ENCODE results near the gene TM6SF1.
"Not testable (repeated sequence)": the region's sequence is repeated elsewhere in the genome, so short reads cannot be mapped to it uniquely, and the experiment has no call there.

TM6SF1 gene

DNA sequence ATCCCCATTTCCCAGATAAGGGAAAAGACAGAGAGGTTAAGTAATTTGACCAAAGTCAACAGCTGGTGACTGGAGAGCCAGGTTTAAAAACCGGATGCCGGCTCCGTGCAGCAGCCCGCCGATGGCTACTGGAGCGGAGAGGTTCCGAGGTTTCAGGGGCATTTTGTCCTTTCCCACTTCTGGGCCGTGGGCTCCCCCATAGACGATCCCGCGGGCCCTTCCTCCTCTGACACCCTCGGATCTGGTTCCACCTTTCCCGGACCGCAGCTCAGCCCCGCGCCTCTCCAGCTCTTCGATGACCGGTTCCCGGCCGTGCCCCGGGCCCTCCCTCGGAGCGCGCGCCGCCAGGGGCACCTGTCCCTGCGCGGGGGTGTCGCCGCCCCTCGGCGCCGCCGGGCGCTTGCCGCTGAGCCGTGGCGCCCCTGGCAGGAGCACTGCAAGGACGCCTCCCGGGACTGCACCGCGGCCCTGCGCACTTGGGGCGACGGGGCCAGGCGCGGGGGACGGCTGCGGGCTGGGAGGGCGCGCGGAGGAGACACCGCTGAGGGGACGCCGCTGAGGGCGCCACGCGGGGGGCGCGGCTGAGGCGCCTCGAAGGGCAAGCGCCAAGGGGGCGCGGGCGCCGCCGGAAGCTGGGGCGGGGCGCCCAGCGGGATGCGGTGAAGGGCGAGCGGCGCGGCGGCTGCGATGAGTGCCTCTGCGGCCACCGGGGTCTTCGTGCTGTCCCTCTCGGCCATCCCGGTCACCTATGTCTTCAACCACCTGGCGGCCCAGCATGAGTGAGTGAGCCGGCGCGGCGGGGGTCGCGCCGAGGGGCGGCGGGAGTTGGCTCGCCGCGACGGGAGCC, at the start of gene TM6SF1:
Gene TM6SF1 (plus strand): TSS at position 652 of the 847 bp plus-strand sequence. CDS start 36 bp downstream, at position 688.
- peak; percentile 79 for DNase-seq (ENCODE audit: low spot score)

DNA sequence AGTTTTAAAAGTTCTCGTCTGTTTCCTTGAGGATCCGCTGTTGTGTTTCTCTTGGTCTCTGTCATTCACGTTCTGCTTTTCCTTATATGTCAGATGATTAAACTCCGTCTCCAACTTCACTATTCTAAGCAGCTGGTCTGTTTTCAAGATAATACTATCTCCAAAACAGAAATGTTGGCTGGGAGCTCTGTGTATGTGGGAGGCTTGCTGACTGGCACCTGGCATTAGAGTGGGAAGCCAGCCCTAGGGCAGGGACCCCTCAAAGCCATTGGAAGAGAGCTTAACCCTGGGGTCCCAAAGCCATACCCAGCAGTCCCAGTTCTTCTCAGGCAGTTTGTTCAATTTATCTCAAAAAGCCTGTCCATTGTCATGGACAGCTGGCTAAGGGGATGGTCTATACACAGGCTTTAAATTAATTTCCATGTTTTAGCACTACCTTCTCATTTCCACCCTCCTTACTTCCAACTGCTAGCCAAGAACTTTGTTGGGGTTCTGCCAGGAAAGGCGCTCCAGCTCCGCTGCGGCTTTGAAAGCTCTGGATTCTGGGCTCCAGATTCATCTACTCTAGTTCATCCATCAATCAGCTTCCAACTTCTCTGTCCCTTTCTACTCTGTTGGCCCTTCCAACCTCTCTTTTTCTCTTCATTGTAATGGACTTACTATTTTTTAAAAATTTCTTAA, 49.6 kb upstream of the TM6SF1 start:
- no peak for DNase-seq (ENCODE audit: low spot score)

DNA sequence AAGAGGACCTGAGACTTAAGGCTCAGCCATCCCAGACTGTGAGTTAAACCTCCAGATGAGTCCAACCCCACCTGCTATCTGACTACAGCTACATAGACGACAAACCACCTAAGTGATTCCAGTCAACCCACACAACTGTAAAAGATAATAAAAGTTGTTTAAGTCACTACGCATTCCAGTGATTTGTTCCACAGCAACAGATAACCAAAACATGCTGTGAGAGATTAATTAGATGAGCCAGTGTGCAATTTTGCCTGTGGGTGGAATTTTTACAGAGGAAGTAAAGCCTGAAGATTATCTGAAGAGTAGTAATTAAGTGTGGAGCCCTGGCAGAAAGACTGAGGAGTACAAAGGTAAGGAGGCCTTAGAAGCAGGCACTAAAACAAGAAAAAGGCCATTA, 45.8 kb upstream of the TM6SF1 start:
- DNase-seq (ENCODE audit: low spot score) = no peak

DNA sequence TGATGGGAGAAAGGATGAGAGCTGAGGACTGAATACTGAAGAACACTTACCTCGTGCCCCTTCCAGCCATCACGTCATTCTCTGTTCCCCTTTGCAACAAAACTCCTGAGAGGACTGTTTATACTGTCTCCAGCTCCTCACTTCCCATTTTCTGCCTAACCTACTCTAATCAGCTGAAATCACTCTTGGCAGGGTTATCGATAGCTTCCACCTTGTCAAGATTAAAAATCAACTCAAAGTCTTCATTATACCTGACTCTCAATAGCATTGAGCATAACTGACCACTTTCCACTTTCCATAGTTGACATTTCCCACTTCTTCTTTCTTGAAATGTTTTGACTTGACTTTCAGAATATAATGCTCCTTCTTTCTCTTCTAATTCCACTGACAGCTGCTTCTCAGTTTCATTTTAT, 44.7 kb upstream of the TM6SF1 start:
- no peak for DNase-seq (ENCODE audit: low spot score)

DNA sequence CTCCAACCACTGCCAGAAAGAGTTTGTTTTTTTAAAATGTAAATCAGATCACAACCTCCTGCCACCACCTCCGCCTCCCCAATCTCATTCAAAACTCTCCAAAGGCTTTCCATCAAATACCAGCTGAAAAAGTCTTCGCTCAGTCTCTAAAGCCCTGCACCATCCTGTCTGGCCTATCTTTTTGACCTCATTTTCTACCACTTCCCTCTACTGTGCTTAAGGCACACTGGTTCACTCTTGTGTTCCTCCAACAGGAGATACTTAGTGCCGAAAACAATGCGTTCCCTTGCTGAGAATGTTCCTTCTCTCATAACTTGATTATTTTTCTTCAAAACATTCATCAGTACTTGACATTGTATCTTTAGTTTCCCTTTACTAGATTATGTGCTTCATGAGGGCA, 43.9 kb upstream of the TM6SF1 start:
- no peak for DNase-seq (ENCODE audit: low spot score)

- no peak for DNase-seq (ENCODE audit: low spot score)
Observed at GRCh38 chr15:83064859-83065258, 42.6 kb upstream of the TM6SF1 start.

- no peak for DNase-seq (ENCODE audit: low spot score)
Observed at GRCh38 chr15:83065431-83065830, 42.0 kb upstream of the TM6SF1 start.

- DNase-seq (ENCODE audit: low spot score) = no peak
Observed at GRCh38 chr15:83066034-83066733, 41.3 kb upstream of the TM6SF1 start.

DNA sequence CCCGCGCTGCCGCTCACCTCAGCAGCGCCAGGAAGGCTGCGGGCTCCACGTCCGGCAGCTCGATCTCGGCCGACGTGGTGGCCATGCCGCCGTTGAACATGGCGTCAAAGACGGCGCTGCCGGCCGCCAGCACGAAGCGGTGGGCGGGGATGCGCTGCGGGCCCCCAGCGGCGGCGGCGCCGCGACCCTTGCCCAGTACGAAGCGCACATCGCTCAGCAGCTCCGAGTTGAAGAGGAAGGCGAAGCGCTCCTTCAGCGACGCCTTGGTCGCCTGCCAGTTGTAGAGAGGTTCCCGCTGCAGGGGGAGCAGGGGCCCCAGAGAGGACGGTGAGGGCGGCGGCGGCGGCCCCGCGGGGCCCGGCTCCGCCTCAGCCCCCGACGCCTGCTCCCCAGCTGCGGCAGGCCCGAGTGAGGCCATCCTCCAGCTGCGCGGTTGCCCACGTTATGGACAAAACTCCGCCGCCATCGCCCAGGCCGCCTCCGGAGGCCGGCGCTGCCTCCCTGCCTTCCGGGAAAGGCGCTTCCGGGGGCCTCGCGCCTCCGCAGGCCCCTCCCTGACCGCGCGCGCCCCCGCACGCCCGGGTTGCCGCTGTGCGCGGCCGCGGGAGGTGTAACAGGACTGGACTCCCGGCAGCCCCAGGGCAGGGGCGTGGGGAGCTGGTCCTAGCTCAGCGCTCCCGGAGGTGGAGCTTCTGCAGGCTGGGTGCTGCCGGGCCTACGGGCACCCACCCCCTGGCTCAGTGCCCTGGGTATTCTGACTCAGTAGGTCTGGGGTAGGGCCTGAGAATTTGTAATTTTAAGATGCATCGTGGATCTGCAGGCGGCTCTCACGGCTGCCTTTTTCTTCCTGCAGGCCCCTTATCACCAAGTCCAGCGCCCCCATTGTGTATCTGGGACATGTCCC, 40.5 kb upstream of the TM6SF1 start, which contains the start of gene BTBD1:
Gene BTBD1 (minus strand): TSS at position 519 of the 904 bp plus-strand sequence. CDS start 101 bp downstream, at position 418.
- DNase-seq (ENCODE audit: low spot score) = peak; percentile 97

GRCh38 chr15:83067638-83067962, 39.8 kb upstream of the TM6SF1 start:
- DNase-seq (ENCODE audit: low spot score) = no peak

DNA sequence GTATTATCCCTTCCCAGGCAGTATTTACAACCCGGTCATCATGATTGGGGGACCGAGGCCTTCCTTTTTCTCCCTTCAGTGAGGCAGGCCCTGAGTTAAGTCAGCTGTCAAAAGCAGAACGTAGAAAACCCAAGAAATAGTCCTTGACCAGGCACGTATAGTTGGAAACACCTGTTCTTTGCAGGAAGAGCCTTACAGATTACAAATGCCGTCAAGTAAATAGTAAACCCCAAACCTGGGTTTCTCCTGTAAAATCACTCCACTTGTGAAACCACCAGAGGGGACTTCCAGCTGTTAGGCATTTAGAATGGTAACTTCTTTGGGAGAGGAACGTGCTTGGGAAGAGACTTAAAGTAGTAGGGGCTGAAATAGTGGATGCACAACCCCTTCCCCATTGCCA, 39.4 kb upstream of the TM6SF1 start:
- no peak for DNase-seq (ENCODE audit: low spot score)

DNA sequence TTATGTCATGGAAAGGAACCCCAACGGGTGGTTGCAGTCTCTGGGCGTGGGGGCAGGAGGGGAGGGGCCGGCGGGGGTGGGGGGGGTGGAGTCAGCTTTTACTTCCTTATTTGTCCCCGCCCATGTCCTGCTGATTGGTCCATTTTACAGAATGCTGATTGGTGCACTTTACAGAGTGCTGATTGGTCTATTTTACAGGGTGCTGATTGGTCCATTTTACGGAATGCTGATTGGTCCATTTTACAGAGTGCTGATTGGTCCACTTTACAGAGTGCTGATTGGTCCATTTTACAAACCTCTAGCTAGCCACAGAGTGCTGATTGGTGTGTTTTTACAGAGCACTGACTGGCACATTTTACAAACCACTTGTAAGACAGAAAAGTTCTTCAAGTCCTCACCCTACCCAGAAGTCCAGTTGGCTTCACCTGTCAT, 38.2 kb upstream of the TM6SF1 start:
- DNase-seq (ENCODE audit: low spot score) = not testable (repeated sequence)

- no peak for DNase-seq (ENCODE audit: low spot score)
Observed at GRCh38 chr15:83077491-83078230, 29.8 kb upstream of the TM6SF1 start.

DNA sequence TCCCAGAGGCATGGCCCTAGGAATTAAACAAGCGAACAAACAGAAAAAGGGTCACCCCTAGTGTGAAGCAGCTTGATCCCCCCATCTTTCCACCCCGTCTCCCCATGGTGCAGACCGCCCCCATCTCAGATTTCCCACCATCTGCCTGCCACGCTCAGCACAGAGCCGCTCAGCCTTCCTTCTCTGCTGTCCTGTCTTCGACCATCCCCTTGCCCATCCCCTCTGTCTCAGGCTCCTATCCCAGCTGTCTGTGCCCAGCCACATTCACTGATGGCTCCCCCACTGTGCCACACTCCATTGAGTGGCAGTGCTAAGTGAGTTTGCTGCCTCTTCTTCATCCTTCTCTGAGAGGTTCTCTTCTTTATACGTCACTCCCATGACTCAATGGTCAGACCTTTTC, 28.7 kb upstream of the TM6SF1 start:
- DNase-seq (ENCODE audit: low spot score) = no peak

DNA sequence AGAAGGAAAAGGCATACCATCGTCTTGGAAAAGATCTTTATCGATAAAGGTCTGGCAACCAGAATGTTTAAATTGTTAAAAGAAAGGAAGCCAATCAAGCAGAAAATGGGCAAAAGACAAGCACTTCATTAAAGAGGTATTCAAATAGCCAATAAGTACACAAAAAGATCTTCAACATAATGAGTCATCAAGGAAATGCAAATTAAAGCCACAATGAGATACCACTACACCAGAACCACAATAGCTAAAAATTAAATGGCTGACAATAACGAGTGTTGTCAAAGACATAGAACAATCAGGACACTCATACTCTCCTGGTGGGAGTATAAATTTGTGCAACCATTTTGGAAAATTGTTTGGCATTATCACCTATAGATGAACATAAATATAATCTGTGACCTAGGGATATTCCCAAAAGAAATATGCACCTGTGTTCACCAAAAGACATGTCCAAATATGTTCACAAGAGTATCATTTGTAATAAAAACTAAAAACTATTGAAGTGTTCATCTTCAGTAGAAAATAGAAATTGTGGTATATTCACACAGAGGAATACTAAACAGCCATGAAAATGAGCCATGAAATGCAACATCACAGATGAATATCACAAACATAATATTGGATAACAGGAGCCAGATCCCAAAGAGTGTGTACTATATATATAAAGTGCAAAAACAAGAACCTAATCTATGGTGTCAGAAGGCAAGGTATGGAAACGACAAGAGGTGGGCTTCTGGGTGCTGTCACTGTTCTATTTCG, 26.0 kb upstream of the TM6SF1 start:
- no peak for DNase-seq (ENCODE audit: low spot score)

DNA sequence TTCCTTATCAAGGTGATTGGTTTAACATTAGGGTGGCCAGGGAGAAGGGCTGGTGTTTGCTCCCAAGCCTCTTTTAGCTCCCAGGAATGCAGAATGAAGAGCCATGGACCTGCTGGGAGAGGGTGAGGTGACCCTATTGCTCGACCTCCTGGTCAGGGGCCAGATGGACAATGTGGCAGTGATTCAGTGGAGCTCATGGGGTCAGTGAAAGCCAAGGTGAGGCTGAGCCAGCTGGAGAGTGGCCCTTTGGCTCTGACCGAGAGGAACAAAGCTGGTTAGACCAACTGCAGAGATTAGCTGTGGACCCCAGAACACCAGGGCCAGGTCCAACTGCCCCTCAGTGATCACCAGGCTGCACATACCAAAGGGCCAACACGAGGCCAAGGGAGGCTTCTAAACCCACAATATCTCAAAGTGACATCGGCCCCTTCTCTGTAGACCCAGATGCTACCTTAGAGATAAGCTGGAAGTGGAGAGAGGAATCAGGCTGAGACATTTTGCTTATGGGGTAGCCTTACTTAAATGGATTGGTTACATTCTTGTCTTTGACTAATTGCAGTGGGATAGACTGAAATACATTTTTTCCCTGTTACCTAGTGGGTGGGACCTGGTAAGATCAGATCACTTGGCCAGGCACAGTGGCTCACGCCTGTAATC, 24.6 kb upstream of the TM6SF1 start:
- DNase-seq (ENCODE audit: low spot score) = no peak

DNA sequence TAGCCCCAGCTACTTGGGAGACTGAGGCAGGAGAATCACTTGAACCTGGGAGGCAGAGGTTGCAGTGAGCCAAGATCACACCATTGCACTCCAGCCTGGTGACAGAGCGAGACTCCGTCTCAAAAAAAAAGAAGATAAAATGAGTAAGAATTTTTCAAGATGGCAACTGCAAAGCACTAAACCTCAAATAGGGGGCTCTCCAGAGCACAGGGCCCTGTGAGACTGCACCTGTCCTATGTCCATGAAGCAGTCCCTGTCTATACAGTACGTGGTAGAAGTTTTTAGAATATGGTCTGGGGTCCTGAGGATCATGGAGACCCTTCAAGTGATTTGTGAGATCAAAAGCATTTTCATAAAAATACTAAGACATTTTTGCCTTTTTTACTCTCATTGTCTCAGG, 22.0 kb upstream of the TM6SF1 start:
- not testable (repeated sequence) for DNase-seq (ENCODE audit: low spot score)

- DNase-seq (ENCODE audit: low spot score) = not testable (repeated sequence)
Observed at GRCh38 chr15:83085864-83086552, 21.4 kb upstream of the TM6SF1 start.

GRCh38 chr15:83087576-83087975, 19.9 kb upstream of the TM6SF1 start:
- no peak for DNase-seq (ENCODE audit: low spot score)
